IPS DF 6.9 (cell line): ENCODE data around the gene KRTAP19-1.

ENCODE experiments used
- DNase-seq: peaks from one replicate; pipeline ENCODE4 v3.0.0-alpha.2; 2013; ENCODE audit warnings: low read depth, low spot score
- H3K27ac ChIP-seq: one replicate; pipeline ENCODE4 v1.5.1; 2013; ENCODE audit warnings: low read length, control low read depth
- H3K27me3 ChIP-seq: 2 replicates; pipeline ENCODE4 v1.6.1; 2013; ENCODE audit warnings: mild to moderate bottlenecking, low read length; ENCODE audit not compliant: control insufficient read depth, insufficient read depth
- H3K36me3 ChIP-seq: 2 replicates; pipeline ENCODE4 v1.6.1; 2013; ENCODE audit warnings: low read length; ENCODE audit not compliant: control insufficient read depth, insufficient read depth
- H3K4me1 ChIP-seq: 2 replicates; pipeline ENCODE4 v1.6.1; 2013; ENCODE audit warnings: low read length; ENCODE audit not compliant: control insufficient read depth, insufficient read depth
- H3K4me3 ChIP-seq: 2 replicates; pipeline ENCODE4 v1.5.1; 2013; ENCODE audit warnings: mild to moderate bottlenecking, low read length
- H3K9me3 ChIP-seq: 2 replicates; pipeline ENCODE4 v1.6.1; 2013; ENCODE audit warnings: low read length, inconsistent platforms; ENCODE audit not compliant: control insufficient read depth, insufficient read depth
- WGBS: extraction: QIAGEN DNeasy Blood & Tissue Kit; methylation state at CpG from one replicate; pipeline ENCODE4 v1.1.7; 2013; ENCODE audit warnings: mixed read lengths, missing lambda C conversion rate; ENCODE audit not compliant: insufficient read length, insufficient coverage; 5-methylcytosine and 5-hydroxymethylcytosine counted together

The KRTAP19-1 gene

GRCh38 chr21:30434033-30434631, 46.0 kb downstream of the KRTAP19-1 start:
- no peaks in the 10 kb centered on the region; the same call in 1 of the 2 replicates for H3K36me3 ChIP-seq
- H3K9me3 ChIP-seq: peaks cover 9% of the 10 kb centered on the region
- no peak overlapping the region for H3K4me3 ChIP-seq
- H3K4me1 ChIP-seq: no peaks in the 10 kb centered on the region
- peak; percentile 7 for DNase-seq
- no peaks in the 10 kb centered on the region for H3K27me3 ChIP-seq
- no peak overlapping the region for H3K27ac ChIP-seq
- WGBS: no CpG with 5 or more reads among the region's 10 CpGs

DNA sequence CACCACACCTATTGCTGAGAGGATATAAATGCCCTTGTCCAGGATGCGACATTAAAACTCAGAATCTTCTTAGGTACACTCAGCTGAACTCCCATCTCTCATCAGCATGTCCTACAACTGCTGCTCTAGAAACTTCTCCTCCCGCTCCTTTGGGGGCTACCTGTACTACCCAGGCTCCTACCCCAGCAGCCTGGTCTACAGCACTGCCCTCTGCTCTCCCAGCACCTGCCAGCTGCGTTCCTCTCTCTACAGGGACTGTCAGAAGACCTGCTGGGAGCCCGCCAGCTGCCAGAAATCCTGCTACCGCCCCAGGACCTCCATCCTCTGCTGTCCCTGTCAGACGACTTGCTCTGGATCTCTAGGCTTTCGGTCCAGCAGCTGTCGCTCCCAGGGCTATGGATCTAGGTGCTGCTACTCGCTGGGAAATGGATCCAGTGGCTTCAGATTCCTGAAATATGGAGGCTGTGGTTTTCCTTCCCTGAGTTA, 50.0 kb downstream of the KRTAP19-1 start, which contains the start of gene KRTAP13-4:
Gene KRTAP13-4 (plus strand): TSS at position 51 of the 486 bp plus-strand sequence. CDS start 56 bp downstream, at position 107.
- DNase-seq: no peak
- H3K36me3 ChIP-seq: no peaks in the 10 kb centered on the region; the same call in 1 of the 2 replicates
- WGBS: no CpG with 5 or more reads among the region's 9 CpGs
- no peak within 1 kb of the TSS for H3K4me3 ChIP-seq
- no peak within 1 kb of the TSS for H3K27ac ChIP-seq
- peaks cover 9% of the 10 kb centered on the region for H3K9me3 ChIP-seq
- H3K4me1 ChIP-seq: no peaks in the 10 kb centered on the region
- H3K27me3 ChIP-seq: no peaks in the 10 kb centered on the region
